HG03460 (cell line): Measurements from ENCODE around the gene LRP2BP.

Experiments used
- ATAC-seq: cut with Tn5 transposase; IDR thresholded peaks from one replicate; pipeline ENCODE4 v1.9.1; 2021; ENCODE audit not compliant: unreplicated experiment

The LRP2BP gene

DNA sequence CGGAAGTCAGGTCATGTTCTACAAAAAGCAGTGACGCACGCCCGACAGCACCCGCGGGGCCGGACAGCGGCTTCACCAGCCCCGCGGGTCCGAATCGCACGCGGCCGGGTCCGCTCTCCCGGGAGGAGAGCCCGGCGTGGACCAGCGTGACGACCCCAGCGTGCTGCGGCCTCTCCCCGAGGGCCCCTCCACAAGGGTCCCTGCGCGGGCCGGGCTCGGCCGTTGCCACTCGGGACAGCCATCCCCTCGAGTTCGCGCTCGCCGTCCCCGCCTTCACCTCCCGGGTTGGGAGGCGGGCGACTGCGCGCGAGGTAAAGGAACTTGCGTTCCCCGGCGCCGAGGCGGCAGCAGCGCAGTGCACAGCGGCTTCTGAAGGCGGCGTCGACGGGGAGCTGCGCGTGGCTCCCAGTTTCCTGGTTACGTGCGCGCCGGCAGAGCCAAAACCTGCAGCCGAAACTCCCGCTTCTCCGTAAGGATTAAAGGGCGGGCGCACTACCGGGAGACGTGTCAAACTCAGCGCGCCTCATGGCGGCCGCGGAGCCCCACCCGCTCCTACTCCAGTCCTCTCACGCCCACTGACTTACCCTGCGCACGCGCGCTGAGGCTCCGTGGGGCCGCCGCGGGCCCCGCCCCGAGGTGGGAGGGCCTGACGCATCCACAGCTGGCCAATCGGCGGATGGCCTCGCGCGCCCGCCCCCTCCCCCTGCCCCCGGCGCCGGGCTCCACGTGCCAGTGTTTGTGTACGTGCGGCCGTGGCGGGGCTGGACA, 416 bp upstream of the LRP2BP start:
- ATAC-seq = peak; percentile 73

GRCh38 chr4:185394568-185395237, 1.0 kb downstream of the LRP2BP start:
- ATAC-seq = no peak

DNA sequence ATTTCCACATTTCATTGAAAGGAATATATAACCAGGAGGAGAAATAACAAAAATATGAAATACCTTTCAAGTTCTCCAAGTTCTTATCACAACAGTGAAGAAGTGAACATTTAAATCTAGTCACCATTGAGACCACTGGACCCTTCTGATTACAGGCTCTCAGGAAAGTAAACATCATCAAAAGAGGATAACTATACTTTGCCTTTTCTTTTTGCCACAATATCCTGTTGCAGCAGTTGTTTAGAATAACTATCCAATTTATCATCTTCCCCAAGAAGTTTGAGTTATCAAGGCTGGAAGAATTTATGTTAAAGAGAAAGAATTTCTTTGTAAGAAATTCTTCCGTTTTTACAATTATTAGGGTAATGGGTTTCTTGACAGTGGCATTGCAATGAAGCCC, 3.6 kb downstream of the LRP2BP start:
- ATAC-seq = no peak

DNA sequence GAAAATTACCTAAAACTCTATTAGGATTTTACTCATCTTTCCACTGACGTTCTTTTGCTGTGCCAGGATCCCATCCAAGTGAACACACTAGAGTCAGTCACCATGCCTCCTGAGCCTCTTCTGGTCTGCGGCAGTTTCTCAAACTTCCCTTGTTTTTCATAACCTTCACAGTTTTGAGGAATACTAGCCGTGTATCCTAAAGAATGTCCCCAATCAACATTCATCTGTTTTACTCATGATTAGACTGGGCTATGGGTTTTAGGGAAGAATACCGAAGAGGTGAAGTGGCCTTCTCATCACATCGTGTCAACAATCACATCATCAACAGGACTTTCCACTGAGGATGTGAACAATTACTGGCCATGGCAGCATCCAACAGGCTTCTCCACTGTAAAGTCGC, 4.8 kb downstream of the LRP2BP start:
- ATAC-seq = no peak

GRCh38 chr4:185387957-185388356, 7.8 kb downstream of the LRP2BP start:
- ATAC-seq = no peak

DNA sequence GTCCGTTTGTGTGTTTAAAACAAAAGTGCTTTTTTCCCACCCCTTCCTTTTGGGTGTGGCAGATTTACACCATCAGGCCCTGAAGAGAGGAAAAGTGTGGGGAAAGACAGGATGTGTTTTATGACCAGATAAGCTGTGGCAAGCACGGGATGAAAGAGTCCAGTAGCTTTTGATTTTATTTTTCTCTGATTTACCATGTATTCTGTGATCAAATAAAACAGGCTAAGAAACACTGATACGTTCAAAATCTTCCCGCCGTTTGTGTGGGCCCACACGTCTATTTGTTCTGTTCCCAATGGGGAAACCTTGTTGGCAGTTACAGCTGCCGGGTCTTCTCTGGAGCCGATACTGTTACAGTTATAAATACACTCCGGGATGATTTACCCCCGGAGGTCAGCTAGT, 10.8 kb downstream of the LRP2BP start:
- ATAC-seq = no peak

DNA sequence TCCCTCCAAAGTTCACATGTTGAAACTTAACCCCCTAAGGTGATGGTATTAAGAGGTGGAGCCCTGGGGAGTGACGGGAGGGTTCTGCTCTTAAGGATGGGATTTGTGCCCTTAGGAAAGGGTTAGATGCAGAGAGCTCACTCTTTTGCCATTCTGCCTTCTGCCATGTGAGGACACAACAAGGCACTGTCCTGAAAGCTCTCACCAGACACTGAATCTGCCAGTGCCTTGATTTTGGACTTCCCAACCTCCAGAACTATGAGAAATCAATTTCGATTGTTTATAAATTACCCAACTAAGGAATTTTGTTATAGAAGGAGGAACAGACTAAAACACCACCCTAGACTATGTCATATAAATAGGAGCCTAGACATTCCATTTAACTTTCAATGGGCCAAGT, 11.7 kb downstream of the LRP2BP start:
- ATAC-seq = no peak

DNA sequence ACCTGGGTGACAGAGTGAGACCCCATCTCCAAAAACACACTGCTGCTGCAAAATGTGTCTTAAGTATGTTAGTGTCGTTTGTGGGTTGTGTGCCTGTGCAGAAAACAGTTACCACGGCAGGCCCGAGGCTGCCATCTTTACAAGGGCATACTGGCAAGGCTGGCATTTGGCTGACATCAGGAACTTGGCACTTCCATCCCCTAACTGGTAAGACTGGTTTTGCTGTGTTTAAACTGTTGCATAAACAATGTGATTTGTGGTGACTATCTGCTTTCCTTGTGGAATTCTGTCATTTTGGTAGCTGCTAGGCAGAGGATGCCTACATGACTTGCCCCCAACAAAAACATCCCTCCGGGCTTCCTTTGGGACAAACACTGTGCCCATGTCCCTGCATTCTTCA, 12.3 kb downstream of the LRP2BP start:
- ATAC-seq = no peak

- no peak for ATAC-seq
Observed at GRCh38 chr4:185382754-185383153, 13.0 kb downstream of the LRP2BP start.

DNA sequence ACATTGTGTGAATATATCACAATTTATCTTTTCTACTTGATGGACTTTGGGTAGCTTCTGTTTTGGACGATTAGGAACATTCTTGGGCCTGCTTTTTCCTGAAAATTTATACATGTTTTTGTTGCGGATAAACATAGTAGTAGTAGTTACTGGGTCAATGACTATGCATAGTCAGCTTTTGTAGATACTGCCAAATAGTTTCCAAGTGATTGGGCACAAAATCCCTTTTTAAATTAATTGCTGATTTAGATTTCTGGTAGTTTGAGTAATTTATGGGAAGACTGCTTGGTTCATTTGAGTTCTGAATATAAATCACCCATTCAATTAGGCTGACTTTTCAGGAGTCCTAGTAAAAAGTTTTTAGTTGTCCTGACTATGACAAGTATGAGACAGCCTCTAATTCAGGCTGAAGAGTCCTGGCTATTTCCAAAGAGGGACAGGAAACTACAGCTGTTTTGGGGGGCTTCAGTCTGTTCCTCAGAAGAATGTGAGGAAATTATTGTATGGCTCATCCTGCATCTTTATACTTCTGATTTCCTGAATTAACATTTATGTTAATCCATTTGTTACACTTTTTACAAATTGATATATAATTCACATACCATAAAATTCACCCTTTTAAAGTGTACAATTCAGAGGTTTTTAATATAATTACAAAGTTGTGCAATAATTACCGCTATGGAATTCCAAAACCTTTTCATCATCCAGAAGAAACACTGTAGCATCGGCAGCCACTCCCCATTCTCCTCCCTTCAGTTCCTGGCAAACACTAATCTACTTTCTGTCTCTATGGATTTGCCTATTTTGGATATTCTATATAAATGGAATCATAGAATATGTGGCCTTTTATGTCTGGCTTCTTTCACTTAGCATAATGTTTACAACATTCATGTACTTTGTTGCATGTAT, 14.2 kb downstream of the LRP2BP start:
- no peak for ATAC-seq

DNA sequence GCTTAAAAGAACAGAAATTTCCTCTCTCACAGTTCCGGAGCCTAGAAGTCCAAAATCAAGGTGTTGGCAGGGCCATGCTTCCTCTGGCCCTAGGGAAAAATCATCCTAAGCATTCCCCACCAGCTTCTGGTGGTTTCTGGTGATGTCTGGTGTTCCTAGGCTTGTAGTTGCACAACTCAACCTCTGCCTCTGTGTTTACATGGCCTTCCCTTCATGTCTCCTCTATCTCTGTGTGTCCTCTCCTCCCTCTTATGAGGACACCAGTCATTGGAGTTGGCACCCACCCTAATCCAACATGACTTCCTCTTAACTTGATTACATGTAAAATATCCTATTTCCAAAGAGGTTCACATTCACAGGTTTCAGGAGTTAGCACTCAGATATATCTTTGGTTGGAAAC, 15.4 kb downstream of the LRP2BP start:
- ATAC-seq = no peak

- no peak for ATAC-seq
Observed at GRCh38 chr4:185379326-185380295, 16.1 kb downstream of the LRP2BP start.

DNA sequence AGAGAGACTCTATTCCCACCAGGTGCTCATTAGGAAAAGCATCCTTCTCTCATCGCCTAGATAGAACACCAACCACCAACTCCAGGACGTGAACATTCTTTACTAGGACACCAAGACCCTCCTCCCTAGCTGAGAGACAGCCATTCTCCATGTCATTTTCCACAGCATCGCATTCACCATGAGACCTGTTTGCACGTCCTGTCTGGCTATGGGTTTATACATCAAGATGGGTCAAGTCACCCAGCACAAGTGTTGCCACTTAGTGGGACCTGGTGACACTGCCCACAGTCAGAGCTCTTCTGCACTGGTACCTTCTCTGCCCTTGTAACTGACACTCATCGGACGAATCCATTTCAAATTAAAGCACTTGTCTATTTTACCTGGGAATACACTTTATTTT, 17.5 kb downstream of the LRP2BP start:
- ATAC-seq = no peak

DNA sequence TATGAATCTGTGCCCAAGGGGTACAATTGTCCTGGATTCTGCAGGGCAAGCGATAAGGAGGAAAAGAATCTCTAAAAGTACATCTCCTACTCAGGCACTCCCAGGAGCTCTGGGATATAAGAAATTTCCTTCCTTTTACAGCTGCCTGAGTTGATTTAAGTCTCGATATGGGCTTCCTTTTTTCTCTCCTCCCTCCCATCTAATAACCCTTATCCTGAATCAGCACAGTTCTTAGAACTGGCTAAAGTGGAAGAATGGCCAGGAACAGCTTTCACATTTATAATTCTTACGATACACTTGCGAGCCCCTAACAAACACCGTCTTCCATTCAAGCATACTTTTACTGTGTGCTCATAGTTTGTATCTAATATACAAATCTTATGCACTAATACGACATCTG, 21.2 kb downstream of the LRP2BP start:
- ATAC-seq = no peak

- no peak for ATAC-seq
Observed at GRCh38 chr4:185374027-185374426, 21.7 kb downstream of the LRP2BP start.

- no peak for ATAC-seq
Observed at GRCh38 chr4:185371702-185372101, 24.0 kb downstream of the LRP2BP start.

DNA sequence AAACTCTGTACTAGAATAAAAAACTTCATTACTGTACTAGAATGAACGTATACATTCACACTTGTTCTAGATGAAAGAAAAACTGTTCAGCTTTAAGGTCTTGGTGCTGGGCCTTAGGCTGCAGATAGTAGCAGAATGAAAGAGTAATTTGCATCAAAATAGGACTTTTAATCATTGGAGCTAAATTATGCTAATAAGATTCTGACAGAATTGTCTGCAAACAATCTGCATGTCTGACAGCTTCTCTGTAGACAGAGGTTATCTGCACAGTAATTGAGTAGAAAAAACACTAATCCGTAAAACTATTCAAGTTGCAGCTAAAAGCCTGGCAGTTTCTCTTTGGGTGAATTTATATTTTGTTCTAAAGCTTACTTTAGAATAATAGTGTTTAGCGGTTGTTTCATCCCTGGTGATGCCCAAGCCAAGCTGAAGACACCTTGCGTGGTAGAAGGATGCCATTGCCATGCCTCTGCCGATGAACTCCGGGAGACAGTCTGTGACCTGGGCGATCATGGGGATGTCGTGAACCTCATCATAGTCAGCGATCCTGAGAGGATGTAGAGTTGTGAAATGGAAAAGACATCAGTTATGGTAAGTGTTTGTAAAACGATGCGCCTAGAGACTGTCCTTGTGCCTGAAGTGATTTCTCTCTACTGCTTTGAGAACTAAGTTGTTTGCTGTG, 25.3 kb downstream of the LRP2BP start:
- no peak for ATAC-seq

- no peak for ATAC-seq
Observed at GRCh38 chr4:185369731-185370130, 26.0 kb downstream of the LRP2BP start.

DNA sequence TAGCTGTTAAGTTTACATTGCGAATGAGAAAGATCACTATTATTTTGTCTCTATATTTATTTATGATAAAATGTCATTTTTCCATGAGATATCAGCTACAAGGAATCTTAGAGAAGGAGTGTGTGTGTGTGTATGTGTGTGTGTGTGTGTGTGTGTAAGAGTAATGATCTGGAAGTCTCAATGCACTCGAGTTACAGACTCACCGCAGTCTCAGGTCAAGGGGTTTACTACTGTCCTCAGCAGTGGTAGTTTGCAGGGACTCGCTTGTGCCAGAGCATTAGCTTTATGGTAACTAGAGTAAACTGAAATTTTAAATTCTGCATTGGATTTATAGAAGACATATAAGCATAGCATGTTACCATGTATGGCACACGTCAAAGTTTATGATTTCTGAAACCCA, 30.8 kb downstream of the LRP2BP start:
- no peak for ATAC-seq

DNA sequence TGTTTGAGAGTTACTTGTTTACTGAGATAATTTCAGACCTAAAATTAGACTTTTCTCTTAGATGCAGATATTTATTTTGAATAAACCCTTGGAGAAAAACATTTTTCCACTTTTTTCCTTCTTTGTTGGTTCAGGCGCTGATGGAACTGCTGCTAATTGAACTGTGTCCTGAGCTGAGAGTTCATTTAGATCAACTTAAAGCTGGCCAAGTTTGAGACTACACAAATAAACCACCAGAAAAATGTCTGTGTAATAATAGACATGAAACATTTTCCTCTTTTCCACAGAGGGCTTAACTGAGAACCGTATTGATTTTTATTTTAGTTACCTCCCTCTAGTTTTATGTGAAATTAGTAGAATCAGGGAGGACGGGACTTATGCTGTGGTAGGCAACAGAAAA, 32.5 kb downstream of the LRP2BP start:
- ATAC-seq = no peak
